ENCODE results near the gene CACNA1D.

CACNA1D gene

DNA sequence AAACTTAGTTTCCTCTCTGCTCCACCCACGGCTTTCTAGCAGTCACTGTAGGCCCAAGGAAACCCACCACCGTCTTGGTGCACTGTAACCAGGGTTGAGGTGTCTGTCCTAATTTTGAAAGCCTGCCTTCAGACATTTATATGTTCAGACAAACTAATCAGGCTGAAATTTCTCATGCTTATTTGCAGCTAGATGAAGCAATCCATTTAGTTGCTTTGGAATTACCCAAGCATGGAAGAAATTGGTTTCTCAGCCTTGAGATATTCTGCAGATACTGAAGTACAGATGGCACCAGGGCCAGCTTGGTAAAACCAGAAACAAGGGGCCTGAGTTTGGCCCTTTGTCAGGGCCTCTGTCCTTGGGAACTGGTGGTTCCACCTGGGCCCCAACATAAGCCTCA lies 105.4 kb downstream of the CACNA1D start:
- H3K9ac ChIP-seq (ENCODE audit: low read length), result no peak overlapping the region
- no peaks in the 10 kb centered on the region for H3K36me3 ChIP-seq (replicated peaks; ENCODE audit: low read depth, low read length)
- H2AFZ ChIP-seq (ENCODE audit: low read depth, low read length), result no peak overlapping the region
- H3K4me2 ChIP-seq (ENCODE audit: low read length), result no peak overlapping the region
- H3K79me2 ChIP-seq (ENCODE audit: low read length), result no peaks in the 10 kb centered on the region
- no peaks in the 10 kb centered on the region for H3K4me1 ChIP-seq (ENCODE audit: low read length)
- peaks cover 15% of the 10 kb centered on the region; the same call in 1 of the 2 replicates for H3K27me3 ChIP-seq (ENCODE audit: low read depth, low read length)
- no peak overlapping the region for H3K27ac ChIP-seq (ENCODE audit: low read length)
- TF ChIP-seq CTCF (IDR thresholded peaks at IDR 0.05; ENCODE audit: low read depth, low read length) (no peak), EZH2phosphoT487 (IDR thresholded peaks at IDR 0.05; ENCODE audit: low read depth) (no peak)
- no peaks in the 10 kb centered on the region for H3K9me3 ChIP-seq (ENCODE audit: insufficient read depth, low read length)
- no peaks in the 10 kb centered on the region for H4K20me1 ChIP-seq (ENCODE audit: insufficient read depth, low read length)
- H3K4me3 ChIP-seq (ENCODE audit: low read length), result no peak overlapping the region

DNA sequence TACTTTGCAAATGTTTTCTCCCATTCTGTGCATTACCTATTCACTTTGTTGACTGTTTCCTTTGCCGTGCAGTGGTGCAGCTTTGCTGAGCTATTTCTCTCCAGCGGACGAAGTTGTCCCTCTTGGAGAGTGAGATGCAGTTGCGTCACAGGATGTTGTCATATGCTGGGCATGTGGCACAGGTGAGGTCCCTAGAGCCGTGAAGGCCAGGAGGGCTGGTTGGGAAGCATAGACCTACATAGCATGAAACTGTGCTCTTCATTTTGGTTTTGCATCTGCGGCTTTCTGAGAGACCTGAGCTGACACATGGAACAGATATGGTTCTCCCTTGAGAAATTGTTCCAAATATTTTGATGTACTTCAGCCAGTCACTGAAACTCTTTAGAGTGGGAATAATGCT lies 108.5 kb downstream of the CACNA1D start:
- no peaks in the 10 kb centered on the region for H3K4me1 ChIP-seq (ENCODE audit: low read length)
- H3K79me2 ChIP-seq (ENCODE audit: low read length), result no peaks in the 10 kb centered on the region
- no peaks in the 10 kb centered on the region for H4K20me1 ChIP-seq (ENCODE audit: insufficient read depth, low read length)
- H3K4me3 ChIP-seq (ENCODE audit: low read length), result no peak overlapping the region
- no peak overlapping the region for H2AFZ ChIP-seq (ENCODE audit: low read depth, low read length)
- no peaks in the 10 kb centered on the region for H3K36me3 ChIP-seq (replicated peaks; ENCODE audit: low read depth, low read length)
- TF ChIP-seq EZH2phosphoT487 (IDR thresholded peaks at IDR 0.05; ENCODE audit: low read depth) (no peak), CTCF (IDR thresholded peaks at IDR 0.05; ENCODE audit: low read depth, low read length) (no peak)
- no peak overlapping the region for H3K27ac ChIP-seq (ENCODE audit: low read length)
- peaks cover 15% of the 10 kb centered on the region; the same call in 1 of the 2 replicates for H3K27me3 ChIP-seq (ENCODE audit: low read depth, low read length)
- 0 out of 2 replicates have a peak, but pooled peaks cover 4% of the 10 kb centered on the region for H3K9me3 ChIP-seq (ENCODE audit: insufficient read depth, low read length)
- no peak overlapping the region for H3K4me2 ChIP-seq (ENCODE audit: low read length)
- H3K9ac ChIP-seq (ENCODE audit: low read length), result no peak overlapping the region

DNA sequence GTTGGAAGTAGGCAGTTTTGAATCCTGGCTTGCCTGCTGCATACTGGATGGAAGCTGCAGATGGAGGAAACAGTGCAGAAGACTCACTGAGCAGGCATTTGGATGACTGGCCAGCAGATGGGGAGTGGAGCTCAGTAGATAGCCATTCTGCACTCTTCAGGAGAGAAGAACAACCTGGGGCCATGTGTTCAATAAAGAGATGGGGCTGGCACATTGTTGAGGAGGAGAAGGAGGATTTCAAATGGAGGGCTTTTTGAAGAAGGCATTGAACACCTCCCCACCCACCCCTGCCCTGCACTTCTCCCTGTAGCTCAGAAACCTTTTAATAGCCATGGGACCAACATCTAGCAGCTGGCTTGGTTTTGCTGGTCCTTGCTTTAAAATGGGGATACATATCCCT lies 109.8 kb downstream of the CACNA1D start:
- no peak overlapping the region for H3K27ac ChIP-seq (ENCODE audit: low read length)
- peaks cover 15% of the 10 kb centered on the region; the same call in 1 of the 2 replicates for H3K27me3 ChIP-seq (ENCODE audit: low read depth, low read length)
- no peak overlapping the region for H3K9ac ChIP-seq (ENCODE audit: low read length)
- H3K36me3 ChIP-seq (replicated peaks; ENCODE audit: low read depth, low read length), result no peaks in the 10 kb centered on the region
- H2AFZ ChIP-seq (ENCODE audit: low read depth, low read length), result no peak overlapping the region
- H3K79me2 ChIP-seq (ENCODE audit: low read length), result no peaks in the 10 kb centered on the region
- no peaks in the 10 kb centered on the region for H3K4me1 ChIP-seq (ENCODE audit: low read length)
- H3K4me3 ChIP-seq (ENCODE audit: low read length), result no peak overlapping the region
- TF ChIP-seq CTCF (IDR thresholded peaks at IDR 0.05; ENCODE audit: low read depth, low read length) (peak; percentile 24; the same call in 1 of the 2 replicates), EZH2phosphoT487 (IDR thresholded peaks at IDR 0.05; ENCODE audit: low read depth) (no peak)
- no peaks in the 10 kb centered on the region for H4K20me1 ChIP-seq (ENCODE audit: insufficient read depth, low read length)
- H3K9me3 ChIP-seq (ENCODE audit: insufficient read depth, low read length), result 0 out of 2 replicates have a peak, but pooled peaks cover 4% of the 10 kb centered on the region
- no peak overlapping the region for H3K4me2 ChIP-seq (ENCODE audit: low read length)

- Histone ChIP-seq H3K4me2 (ENCODE audit: low read length) (no peak overlapping the region), H3K79me2 (ENCODE audit: low read length) (no peaks in the 10 kb centered on the region), H3K27ac (ENCODE audit: low read length) (no peak overlapping the region)
Measured at GRCh38 chr3:53606793-53607192, 112.4 kb downstream of the CACNA1D start.

More at GRCh38 chr3:53606793-53607192, 112.4 kb downstream of the CACNA1D start:
- Histone ChIP-seq H2AFZ (ENCODE audit: low read depth, low read length) (no peak overlapping the region), H3K36me3 (replicated peaks; ENCODE audit: low read depth, low read length) (no peaks in the 10 kb centered on the region), H4K20me1 (ENCODE audit: insufficient read depth, low read length) (no peaks in the 10 kb centered on the region), H3K9me3 (ENCODE audit: insufficient read depth, low read length) (0 out of 2 replicates have a peak, but pooled peaks cover 4% of the 10 kb centered on the region), H3K4me3 (ENCODE audit: low read length) (no peak overlapping the region), H3K9ac (ENCODE audit: low read length) (no peak overlapping the region), H3K4me1 (ENCODE audit: low read length) (no peaks in the 10 kb centered on the region), H3K27me3 (ENCODE audit: low read depth, low read length) (peaks cover 15% of the 10 kb centered on the region; the same call in 1 of the 2 replicates)
- TF ChIP-seq CTCF (IDR thresholded peaks at IDR 0.05; ENCODE audit: low read depth, low read length), result no peak
- no peak for TF ChIP-seq EZH2phosphoT487 (IDR thresholded peaks at IDR 0.05; ENCODE audit: low read depth)

Measured in OCI-LY3 (cell line).